GM12801 (cell line): ENCODE measurements around the gene CRELD2.

Experiments used
- TF ChIP-seq, protein P1 (sequence below): IDR thresholded peaks from one replicate; pipeline ENCODE4 v1.5.1; 2011; ENCODE audit warnings: control low read depth; ENCODE audit not compliant: insufficient read length; ENCODE audit errors: extremely low read depth

Gene CRELD2

DNA sequence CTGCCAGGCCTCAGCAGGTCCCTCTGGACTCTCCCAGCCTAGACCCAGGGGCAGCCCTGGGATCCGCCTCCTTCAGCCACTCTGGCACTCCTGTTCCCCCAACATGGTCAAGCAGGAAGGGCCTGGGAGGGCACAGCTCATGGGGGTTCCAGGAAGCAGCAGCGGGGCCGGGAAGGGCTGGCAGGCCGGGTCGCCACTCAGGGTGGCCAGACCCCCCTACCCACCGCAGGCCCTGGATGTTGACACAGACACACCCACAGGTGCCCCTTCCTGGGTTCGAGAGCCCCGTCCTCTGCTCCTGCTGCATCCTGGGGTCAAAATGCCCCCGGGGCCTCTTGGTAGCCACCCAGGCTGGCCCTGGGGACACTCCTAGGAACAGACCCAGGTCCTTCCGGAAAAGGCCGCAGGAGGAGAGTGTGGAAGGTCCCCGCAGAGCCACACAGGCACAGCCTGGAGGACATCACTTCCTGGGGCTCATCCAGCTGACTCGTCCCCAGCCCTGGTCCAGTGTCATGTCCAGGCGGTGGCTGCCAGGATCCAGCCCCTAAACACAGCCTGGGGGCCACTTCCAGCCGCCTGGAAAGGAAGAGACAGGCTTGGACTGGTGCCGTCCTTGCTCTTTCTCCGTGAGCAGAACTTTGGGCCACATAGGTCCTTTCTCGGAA is 35.4 kb downstream of the CRELD2 start:
- TF ChIP-seq, protein P1, sequence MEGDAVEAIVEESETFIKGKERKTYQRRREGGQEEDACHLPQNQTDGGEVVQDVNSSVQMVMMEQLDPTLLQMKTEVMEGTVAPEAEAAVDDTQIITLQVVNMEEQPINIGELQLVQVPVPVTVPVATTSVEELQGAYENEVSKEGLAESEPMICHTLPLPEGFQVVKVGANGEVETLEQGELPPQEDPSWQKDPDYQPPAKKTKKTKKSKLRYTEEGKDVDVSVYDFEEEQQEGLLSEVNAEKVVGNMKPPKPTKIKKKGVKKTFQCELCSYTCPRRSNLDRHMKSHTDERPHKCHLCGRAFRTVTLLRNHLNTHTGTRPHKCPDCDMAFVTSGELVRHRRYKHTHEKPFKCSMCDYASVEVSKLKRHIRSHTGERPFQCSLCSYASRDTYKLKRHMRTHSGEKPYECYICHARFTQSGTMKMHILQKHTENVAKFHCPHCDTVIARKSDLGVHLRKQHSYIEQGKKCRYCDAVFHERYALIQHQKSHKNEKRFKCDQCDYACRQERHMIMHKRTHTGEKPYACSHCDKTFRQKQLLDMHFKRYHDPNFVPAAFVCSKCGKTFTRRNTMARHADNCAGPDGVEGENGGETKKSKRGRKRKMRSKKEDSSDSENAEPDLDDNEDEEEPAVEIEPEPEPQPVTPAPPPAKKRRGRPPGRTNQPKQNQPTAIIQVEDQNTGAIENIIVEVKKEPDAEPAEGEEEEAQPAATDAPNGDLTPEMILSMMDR: no peak

DNA sequence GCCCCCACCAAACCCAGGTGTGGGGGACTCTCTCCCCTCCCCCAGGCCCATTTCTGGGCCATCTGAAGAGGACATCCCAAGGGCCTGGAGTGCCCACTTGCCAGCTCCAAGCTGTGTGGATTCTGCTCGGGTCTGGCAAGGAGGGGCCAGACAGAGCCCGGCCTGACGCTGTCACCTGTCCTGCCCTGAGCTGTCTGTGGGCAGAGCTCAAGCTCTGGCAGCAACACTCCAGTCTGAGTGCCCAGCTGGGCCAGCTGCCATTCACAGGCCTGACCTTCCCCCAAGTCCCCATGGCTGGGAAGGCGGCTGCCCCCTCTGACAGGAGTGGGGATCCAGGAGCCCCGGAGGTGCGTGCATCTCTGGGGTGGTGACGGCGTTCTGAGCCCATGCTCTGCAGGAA is 35.9 kb downstream of the CRELD2 start:
- TF ChIP-seq, protein P1: no peak

DNA sequence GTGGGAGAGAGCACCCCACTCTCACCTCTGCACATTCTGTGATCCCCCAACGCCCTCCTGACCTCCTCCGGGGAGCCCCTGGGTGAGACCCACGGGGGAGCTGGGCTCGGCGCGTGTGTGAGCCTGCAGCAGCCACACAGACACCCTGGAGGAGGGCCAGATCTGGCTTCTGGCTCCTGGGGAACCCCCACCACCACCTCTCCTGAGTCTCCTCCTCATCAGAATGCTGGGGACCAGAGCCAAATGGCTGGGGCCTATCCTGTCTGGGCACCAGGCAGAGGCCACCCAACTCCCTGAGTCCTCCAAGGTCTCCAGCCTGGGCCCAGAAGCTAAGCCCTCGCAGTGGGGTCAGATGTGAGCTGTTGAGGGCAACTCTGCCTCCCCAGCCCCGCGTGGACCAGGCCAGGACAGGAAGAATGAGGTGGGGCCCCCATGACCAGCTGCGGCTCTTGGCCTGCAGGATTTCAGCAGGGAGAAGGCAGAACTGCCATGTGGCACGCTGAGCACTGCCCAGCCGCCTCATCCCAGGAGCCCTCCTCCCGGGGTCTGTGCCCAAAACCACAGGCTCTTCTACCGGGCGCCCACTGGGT is 36.7 kb downstream of the CRELD2 start:
- TF ChIP-seq, protein P1: no peak

DNA sequence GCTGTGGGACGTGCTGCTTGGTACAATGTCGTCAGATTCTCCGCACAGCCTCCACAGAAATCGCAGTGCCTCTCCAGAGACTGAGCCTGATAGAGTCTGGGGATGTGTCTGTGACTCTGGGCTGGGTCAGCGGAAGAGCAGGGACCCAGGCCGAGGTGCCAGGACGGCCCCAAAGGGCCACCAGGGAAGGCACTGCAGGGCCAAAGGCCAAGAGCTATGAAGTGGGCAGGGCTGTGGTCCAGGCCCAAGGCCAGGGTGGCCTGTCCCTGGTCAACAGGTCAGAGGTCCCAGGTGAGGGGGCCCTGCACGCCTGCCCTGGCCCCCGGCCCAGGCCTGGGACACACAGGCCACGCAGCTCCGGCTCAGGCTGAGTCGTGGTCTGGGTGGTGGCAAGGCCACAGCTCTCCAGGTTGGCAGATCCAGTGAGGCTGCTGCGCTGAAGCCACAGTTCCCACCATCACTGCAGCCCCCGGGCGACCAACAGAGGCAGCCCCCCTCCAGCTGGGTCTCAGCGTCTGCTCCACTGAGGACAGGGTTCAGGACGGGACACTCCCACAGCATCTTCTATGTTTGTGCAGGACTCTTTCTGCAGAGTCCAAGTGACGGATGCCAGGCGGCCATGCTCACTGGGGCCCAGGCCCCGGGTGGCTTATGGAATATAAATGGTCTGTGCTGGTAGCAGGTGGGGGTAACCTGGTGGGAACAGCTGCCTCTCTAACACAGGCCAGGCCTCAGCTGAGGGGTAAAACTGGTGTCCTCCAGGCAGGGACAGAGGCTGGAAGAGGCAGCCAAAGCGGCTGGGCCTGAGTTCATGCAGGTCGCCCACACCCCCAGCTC is 37.4 kb downstream of the CRELD2 start:
- TF ChIP-seq, protein P1: no peak

DNA sequence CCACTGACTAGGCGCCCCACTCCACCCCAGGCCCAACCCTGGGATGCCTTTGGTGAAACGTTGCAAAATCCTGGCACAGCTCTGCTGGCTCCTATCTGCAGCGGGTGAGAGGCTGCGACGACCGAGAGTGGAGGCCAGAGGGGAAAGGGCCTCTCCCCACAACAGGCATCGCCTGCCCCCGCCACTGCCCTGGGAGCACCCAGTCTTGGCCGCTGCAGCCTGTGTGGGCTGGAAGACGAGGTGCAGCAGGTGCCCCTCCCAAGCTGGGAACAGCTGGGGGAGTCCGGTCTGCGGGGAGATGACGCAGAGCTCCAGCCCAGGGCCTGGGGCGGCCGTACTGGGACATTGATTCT is 38.0 kb downstream of the CRELD2 start:
- TF ChIP-seq, protein P1: no peak

DNA sequence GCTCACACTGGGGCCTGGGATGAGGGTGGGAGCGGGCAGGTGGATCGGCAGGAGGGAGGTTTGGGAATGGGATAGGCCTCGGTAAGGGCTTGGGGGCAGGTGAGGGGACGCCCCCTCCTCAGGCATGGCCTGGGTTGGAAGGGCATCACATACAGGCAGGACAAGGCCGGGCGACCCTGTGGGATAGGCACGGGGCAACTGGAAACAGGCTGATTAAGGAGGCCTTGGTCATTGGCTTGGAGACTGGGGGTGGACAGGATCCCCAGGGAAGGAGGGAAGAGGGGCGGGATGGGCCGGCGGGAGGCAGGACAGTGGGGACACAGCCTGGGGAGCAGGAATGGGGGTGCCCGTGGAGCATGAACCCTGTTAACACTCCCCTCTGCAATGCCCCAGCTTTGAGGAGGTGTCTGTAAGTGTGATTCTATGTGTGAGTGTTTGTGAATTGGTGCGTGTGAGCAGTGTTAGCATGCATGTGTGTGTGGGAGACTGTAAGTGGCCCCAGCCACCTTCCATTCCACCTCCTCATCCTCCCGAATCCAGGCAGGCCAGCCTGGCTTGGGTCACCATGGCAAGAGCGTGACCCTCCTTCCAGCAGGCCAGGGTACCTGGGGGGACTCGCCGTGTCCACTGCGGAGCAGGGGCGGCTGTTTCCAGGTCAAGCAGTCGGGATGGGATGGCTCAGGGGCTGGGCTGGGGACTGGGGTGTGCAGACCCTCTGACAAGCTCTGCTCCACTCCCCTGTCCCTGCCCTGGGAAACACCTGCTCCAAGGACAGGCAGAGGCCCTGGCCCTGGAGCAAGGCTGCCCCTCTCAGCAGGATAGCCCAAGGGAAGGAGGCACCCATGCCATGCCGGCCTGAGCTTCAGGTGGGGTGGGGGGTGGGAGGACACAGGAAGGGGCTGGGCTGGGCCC is 38.7 kb downstream of the CRELD2 start:
- TF ChIP-seq, protein P1: no peak

DNA sequence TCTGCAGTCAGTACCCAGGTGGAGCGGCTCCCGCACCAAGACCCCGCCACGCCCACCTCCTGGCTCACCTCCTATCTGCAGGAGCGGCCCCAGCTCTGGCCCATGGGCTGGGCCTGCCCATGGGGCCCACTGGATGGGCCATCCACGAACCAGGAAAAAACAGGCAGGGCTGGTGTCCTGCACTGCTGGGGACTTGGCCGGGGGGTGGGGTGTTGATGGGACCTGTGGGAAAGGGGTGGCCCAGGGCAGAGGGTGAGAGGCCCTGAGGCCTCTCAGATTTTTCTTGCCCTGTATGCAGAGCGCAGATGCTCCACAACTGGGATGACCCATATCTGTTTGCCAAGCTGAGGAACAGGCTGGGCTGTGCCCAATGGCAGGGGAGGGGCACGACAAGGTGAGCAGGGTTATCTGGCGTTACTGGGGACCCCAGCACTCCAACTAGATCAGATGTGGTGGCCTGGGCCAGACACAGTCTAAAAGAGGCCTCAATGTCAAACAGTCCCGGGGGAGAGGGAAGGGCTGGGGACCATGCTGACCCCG is 39.5 kb downstream of the CRELD2 start:
- TF ChIP-seq, protein P1: no peak
